Left lung (tissue), 10 donors: ENCODE measurements around the gene PRR33. TPM values are rescaled to one million over a fixed set of nuclear protein-coding genes. Genes with fewer than 3 reads are reported as not detected.

Experiments used
- ATAC-seq: fragments of 200-7000 bp; cut with Tn5 transposase; one replicate; pipeline ENCODE4 v1.9.1; 2020; ENCODE audit warnings: moderate library complexity
- DNase-seq, 4 donors: peaks; one replicate each; pipeline ENCODE4 v3.0.0-alpha.2; 2013 to 2020
- H3K27ac ChIP-seq, 2 donors: fragments of 200-600 bp; sonication (generic) in 1 of 2; one replicate each; pipeline versions ENCODE4 v1.5.0 to v1.8.0; 2020 to 2021
- H3K27me3 ChIP-seq, 2 donors: fragments of 200-600 bp; sonication (generic) in 1 of 2; one replicate each; pipeline versions ENCODE4 v1.5.0 to v1.8.0; 2020 to 2021
- H3K36me3 ChIP-seq, 2 donors: fragments of 200-600 bp; sonication (generic) in 1 of 2; one replicate each; pipeline versions ENCODE4 v1.5.0 to v1.8.0; 2020 to 2021
- H3K4me1 ChIP-seq, 2 donors: fragments of 200-600 bp; one replicate each; pipeline ENCODE4 v1.8.0; 2021
- H3K4me3 ChIP-seq, 2 donors: fragments of 200-600 bp; sonication (generic) in 1 of 2; one replicate each; pipeline versions ENCODE4 v1.5.0 to v1.8.0; 2020 to 2021; ENCODE audit warnings: mild to moderate bottlenecking in 1 of 2
- H3K9me3 ChIP-seq, 2 donors: fragments of 200-600 bp; sonication (generic) in 1 of 2; one replicate each; pipeline versions ENCODE4 v1.5.0 to v1.8.0; 2020 to 2021
- CTCF ChIP-seq, 2 donors: fragments of 200-600 bp; sonication (generic) in 1 of 2; IDR thresholded peaks; one replicate each; pipeline versions ENCODE4 v1.5.0 to v1.8.0; 2021; ENCODE audit warnings: antibody characterized with exemption in 2 of 2
- intact Hi-C, 2 donors: fragments of 100-400 bp; cut with DNase I; formaldehyde crosslinking; loops; one replicate each; pipeline versions ENCODE4 v1.11.2 to v1.14.2; 2022
- polyA plus RNA-seq, 6 donors: library from polyadenylated mRNA; unstranded; fragments of 120-200 nt; gene quantifications; one replicate each; pipeline ENCODE4 v1.2.1, GENCODE V29; 2013; ENCODE audit not compliant: insufficient read length in 6 of 6
- total RNA-seq, 2 donors: library from RNA; stranded (reverse); fragmentation: NEBNext Ultra II Directional; extraction: Animal tissue kit (Norgen Biotek cat#: 25700); gene quantifications; one replicate each; pipeline ENCODE4 v1.2.1, GENCODE V29; 2021
- donor health status: DM: no; HTN: yes; CAD: no.
- donor health status: DM: no; HTN: no; CAD: no.

Gene PRR33
- total and polyA plus RNA-seq, 8 donors, result 0.05 to 0.15 (median 0.11) TPM; not detected in 2

GRCh38 chr11:1936781-1937615 is 45.3 kb upstream of the PRR33 start:
- intact Hi-C loops, result no loop called here
- H3K27ac ChIP-seq, result no peak overlapping the region
- ATAC-seq (no peak), DNase-seq (peak in 2 of 4 donors; percentile 26 to 76)
- H3K36me3 ChIP-seq, result no peaks in the 10 kb centered on the region
- no peak for TF ChIP-seq CTCF (IDR thresholded peaks at IDR 0.05)
- H3K4me3 ChIP-seq, result no peak overlapping the region
- peaks cover 4 to 6% of the 10 kb centered on the region in 2 donors for H3K4me1 ChIP-seq
- peaks cover 0 to 17% of the 10 kb centered on the region in 2 donors for H3K27me3 ChIP-seq
- H3K9me3 ChIP-seq, result no peaks in the 10 kb centered on the region

DNA sequence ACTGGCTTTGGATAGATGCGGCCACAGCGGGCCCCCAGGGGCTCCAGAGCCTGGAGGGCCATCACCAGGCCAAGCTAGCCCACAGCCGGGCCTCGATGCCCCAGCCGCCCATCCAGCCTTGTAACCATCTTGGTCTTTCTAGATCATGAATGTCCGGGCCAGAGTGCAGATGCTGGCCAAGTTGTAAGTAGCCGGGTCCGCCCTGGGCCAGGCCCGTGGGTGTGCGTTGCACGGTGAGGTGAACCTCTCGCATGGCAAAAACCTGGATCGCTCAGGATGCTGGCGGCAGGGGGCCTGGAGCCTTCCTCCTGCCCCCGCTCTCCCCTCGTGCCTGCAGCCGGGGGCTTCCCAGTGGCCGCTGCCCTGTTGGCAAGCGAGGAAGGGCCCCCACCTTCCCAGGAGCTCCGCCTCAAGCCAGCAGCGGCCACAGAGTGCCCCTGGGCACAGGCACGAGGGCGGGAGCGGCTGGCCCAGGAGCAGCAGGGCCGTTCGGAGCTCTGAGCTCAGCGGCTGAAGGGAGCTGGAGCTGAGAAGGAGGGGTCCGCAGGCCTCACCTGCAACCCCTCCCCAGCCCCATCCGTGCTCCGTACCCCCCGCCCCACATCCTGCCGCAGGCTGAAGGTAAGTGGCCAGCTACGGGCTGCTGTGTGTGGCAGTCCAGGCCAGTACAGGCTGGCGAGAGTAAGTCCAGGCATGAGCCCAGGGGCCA is 44.5 kb upstream of the PRR33 start:
- DNase-seq (peak in 1 of 4 donors; percentile 28), ATAC-seq (no peak)
- TF ChIP-seq CTCF (IDR thresholded peaks at IDR 0.05), result no peak
- Histone ChIP-seq H3K9me3 (no peaks in the 10 kb centered on the region), H3K4me1 (peaks cover 4 to 6% of the 10 kb centered on the region in 2 donors), H3K27ac (no peak overlapping the region), H3K27me3 (peaks cover 0 to 24% of the 10 kb centered on the region in 2 donors), H3K36me3 (no peaks in the 10 kb centered on the region), H3K4me3 (no peak overlapping the region)
- intact Hi-C loops, result no loop called here

DNA sequence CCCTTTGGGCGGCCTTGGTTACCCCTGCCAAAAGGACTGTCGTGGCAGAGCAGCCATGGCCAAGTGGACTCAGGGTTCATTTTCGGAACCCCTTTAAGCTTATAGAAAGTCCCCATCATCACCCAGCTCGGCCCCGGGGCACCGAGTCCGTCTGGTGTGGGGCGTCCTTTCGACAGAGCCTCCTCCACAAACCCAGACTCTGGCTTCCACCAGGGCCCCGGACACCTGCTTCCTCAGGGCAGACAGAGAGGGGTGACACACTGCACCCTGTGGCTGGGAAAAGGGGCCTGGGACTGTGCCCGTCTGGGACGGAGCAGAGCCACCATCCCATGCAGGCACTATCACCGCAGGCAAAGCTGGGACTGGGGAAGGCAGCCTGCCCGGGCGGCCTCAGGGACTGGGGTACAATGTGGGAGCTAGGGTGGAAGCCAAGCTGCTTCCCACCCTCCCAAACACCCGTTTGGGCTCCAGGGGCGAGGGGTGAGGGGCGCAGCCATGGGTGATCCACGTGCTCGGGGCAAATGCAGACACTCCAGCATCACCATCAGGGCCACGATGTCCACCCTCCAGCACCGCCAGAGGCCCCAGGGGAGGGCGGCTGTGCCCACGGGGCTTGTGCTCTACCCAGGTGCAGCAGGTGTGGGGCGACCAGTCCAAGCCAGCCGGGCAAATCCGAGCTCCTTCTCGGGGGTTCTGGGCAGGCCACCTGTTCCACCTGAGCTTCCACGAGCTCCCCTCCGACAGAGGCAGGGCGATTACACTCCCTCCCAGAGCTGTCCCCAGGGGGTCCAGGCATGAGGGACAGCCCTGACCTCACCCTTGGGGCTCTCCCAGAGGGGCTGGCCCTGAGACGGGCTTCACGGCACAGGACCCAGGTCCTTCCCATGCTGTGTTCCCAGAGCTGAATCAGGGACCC is 43.7 kb upstream of the PRR33 start:
- H3K4me1 ChIP-seq, result peaks cover 4 to 6% of the 10 kb centered on the region in 2 donors
- peak in 2 of 4 donors; percentile 30 to 70 for DNase-seq
- H3K36me3 ChIP-seq, result no peaks in the 10 kb centered on the region
- no peak for TF ChIP-seq CTCF (IDR thresholded peaks at IDR 0.05)
- no peaks in the 10 kb centered on the region for H3K9me3 ChIP-seq
- peaks cover 0 to 26% of the 10 kb centered on the region in 2 donors for H3K27me3 ChIP-seq
- intact Hi-C loops, result no loop called here
- H3K4me3 ChIP-seq, result no peak overlapping the region
- ATAC-seq, result no peak
- H3K27ac ChIP-seq, result no peak overlapping the region

- no peak for TF ChIP-seq CTCF (IDR thresholded peaks at IDR 0.05)
- DNase-seq (peak in 2 of 4 donors; percentile 26 to 51), ATAC-seq (no peak)
- Histone ChIP-seq H3K4me1 (peaks cover 4 to 6% of the 10 kb centered on the region in 2 donors), H3K27me3 (peaks cover 0 to 26% of the 10 kb centered on the region in 2 donors), H3K9me3 (no peaks in the 10 kb centered on the region), H3K36me3 (no peaks in the 10 kb centered on the region), H3K4me3 (no peak overlapping the region), H3K27ac (no peak overlapping the region)
- intact Hi-C loops, result no loop called here
These were observed 42.9 kb upstream of the PRR33 start for GRCh38 chr11:1934335-1935155.
